Pons (tissue), 1 donor: Measurements from ENCODE around the gene SECISBP2L.
"Not testable (repeated sequence)": the region's sequence is repeated elsewhere in the genome, so short reads cannot be mapped to it uniquely, and the experiment has no call there.

Experiments
- DNase-seq: peaks from one replicate; pipeline ENCODE4 v3.0.0-alpha.2; 2016; ENCODE audit warnings: low spot score

SECISBP2L gene

GRCh38 chr15:48999314-48999713 lies 46.9 kb downstream of the SECISBP2L start:
- no peak for DNase-seq

- no peak for DNase-seq
Observed at GRCh38 chr15:48996276-48996675, 50.0 kb downstream of the SECISBP2L start.

GRCh38 chr15:48993380-48993779 lies 52.9 kb downstream of the SECISBP2L start:
- no peak for DNase-seq

GRCh38 chr15:48992545-48992944 lies 53.7 kb downstream of the SECISBP2L start:
- no peak for DNase-seq

DNA sequence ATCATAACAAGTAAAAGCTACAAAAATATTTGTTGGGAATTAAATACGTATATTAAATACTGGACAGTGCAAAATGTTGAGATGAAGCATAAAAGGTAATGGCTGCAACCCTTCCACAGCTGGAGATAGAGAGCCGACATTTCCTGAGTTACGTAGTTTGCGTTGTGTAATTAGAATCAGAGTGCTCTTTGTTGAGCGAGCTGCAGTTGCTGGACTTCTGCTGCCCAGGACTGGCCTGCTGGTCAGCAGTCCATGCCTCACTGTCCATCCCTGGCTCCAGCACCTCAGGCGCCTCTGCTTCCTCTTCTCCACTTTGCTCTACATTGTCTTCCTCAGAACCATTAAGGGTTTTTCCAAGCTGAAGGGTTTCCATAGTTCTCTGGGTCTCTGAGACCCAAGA lies 54.1 kb downstream of the SECISBP2L start:
- DNase-seq = peak; percentile 30

- no peak for DNase-seq
Observed at GRCh38 chr15:48989170-48989569, 57.1 kb downstream of the SECISBP2L start.

- no peak for DNase-seq
Observed at GRCh38 chr15:48987142-48987541, 59.1 kb downstream of the SECISBP2L start.

- DNase-seq = no peak
Observed at GRCh38 chr15:48986240-48986639, 60.0 kb downstream of the SECISBP2L start.

- no peak for DNase-seq
Observed at GRCh38 chr15:48985516-48985915, 60.7 kb downstream of the SECISBP2L start.

GRCh38 chr15:48984811-48985352 lies 61.4 kb downstream of the SECISBP2L start:
- DNase-seq = no peak

- no peak for DNase-seq
Observed at GRCh38 chr15:48984021-48984710, 62.1 kb downstream of the SECISBP2L start.

DNA sequence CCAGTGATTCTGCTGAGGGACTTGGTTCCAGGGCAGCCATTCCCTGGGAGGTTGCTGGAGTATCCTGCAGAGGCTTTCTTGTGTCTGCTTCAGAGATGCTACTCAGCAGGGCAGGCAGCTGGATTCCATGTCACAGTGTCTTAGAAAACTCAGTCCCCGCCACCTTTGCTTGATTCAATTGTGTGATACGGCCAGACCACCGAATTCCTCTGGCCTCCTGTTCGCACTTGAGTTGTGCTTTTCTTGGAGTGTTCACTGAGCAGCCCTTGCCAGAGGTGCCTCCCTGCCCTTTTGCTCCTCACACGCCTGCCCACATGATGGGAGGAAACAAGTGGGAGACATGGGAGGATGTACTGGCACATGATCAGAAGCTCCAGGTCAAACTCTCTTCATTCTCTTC lies 62.9 kb downstream of the SECISBP2L start:
- DNase-seq = no peak

- DNase-seq = no peak
Observed at GRCh38 chr15:48981941-48982340, 64.3 kb downstream of the SECISBP2L start.

DNA sequence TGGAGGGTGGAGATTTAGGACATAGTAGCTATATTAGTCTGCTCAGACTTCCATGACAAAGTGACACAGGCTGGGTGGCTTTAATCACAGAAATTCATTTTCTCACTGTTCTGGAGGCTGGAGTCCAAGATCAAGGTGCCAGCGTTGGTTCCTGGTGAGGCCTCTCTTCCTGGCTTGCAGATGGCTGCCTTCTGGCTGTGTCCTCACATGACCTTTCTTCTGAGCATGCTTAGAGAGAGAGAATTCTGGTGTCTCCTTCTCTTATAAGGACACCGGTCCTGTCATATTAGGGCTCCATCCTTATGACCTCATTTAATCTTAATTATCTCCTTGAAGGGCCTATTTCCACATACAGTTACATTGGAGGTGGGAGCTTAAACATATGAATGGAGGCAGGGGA lies 67.6 kb downstream of the SECISBP2L start:
- DNase-seq = no peak

DNA sequence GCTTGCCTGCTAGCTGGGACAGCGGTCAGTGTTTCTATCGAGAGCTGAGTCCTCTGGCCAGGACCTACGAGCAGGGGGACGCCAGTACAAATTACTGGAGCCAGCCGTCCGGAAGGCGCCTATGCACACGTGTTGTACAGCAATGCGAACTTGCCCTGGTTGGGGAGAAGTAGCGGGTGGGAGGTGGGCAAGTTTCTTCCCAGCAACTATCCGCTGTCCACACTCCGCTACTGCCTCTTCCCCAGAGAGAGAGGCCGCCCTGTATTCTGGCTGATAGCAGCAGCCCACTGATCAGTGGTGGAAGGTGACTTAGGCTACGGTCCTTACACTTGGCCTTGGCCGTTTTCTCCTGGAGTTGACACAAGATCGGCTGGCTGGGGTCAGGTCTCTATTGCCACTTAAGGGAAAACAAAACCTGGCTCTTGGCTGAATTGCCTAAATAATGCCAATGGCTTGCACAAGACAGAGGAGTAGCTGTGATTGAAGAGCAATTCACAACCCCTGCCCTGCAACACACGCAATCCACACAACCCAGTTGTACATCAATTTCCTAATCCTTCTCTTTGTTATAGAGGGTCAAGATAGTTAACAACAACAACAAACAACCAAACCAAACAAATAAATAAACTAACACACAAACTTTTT lies 69.7 kb downstream of the SECISBP2L start:
- DNase-seq = peak; percentile 63

DNA sequence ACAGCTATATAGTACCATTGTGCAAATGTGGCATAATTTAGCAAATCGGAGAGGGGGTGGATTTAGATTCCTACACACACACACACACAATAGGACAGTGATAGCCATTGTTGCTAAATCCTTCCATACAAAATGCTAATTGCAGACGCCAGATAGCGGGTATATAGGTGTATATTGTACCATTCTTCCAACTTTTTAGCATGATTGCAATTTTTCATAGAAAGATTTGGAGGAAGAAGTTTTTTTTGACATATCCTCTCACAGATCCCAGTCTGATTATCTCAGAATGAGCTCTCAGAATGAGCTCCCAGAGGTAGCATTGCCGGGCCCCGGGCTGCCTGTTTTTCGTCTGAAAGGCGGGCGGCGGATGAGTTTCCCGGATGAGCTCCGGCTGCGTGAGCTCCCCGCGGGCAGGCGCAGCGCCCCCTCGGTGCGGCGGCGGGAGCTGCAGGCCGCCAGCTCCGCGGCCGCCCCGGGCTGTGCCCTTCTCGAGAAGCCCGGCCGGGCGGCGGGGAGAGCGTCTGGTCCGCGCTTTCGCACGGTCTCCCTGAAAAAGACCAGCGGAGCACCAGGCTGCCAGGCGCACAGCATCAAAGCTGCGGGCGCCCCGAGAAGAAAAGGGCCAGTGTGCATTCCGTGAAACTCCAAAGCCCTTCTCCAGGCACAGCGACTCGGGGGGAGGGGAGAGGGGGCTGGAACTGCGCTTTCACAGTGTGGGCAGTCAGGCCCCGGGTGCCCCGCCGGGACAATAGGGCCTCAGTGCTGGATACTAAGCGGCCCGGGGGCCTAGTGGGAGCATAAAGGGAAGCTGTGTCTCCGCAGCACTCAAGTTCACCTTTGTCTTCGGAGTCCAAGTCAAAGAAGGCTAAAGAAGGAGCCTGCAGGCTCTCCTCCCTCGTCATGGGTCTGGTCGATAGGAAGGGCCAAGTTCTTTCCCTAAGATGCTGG lies 70.5 kb downstream of the SECISBP2L start:
- DNase-seq = peak; percentile 97

- peak; percentile 57 for DNase-seq
Observed at GRCh38 chr15:48974882-48975281, 71.4 kb downstream of the SECISBP2L start.

DNA sequence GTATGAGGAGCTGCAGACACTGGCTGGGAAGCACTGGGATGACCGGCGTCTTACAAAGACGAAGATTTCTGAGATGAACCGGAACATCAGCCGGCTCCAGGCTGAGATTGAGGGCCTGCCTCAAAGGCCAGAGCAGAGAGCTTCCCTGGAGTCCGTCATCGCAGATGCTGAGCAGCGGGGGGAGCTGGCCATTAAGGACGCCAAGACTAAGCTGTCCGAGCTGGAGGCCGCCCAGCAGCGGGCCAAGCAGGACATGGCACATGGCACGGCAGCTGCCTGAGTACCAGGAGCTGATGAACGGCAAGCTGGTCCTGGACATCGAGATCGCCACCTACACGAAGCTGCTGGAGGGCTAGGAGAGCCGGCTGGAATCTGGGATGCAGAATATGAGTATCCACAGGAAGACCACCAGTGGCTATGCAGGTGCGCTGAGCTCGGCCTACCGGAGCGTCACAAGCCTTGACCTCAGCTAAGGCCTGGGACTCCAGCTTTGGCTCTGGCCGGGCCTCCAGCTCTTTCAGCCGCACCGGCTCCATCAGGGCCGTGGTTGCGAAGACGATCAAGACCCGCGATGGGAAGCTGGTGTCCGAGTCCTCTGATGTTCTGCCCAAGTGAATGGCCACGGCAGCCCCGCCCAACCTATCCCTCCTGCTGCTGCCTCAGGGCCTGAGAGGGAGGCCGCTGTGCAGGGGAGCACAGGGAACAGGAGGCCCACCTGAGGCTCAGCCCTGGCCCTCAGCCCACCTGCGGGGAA lies 73.3 kb downstream of the SECISBP2L start:
- DNase-seq = no peak

- DNase-seq = not testable (repeated sequence)
Observed at GRCh38 chr15:48970926-48971325, 75.3 kb downstream of the SECISBP2L start.

- DNase-seq = no peak
Observed at GRCh38 chr15:48968066-48968465, 78.2 kb downstream of the SECISBP2L start.

GRCh38 chr15:48967336-48967735 lies 78.9 kb downstream of the SECISBP2L start:
- no peak for DNase-seq
